Measurements from ENCODE around the gene PSORS1C1.

The PSORS1C1 gene

GRCh38 chr6:31128093-31128676, 13.6 kb downstream of the PSORS1C1 start:
- peak; percentile 67 for DNase-seq

GRCh38 chr6:31129130-31129529, 14.5 kb downstream of the PSORS1C1 start:
- no peak for DNase-seq

- no peak for DNase-seq
These were observed 16.2 kb downstream of the PSORS1C1 start for GRCh38 chr6:31130751-31131150.

- DNase-seq, result no peak
These were observed 17.0 kb downstream of the PSORS1C1 start for GRCh38 chr6:31131595-31131994.

- DNase-seq, result no peak
These were observed 18.2 kb downstream of the PSORS1C1 start for GRCh38 chr6:31132806-31133205.

GRCh38 chr6:31135710-31136109, 21.1 kb downstream of the PSORS1C1 start:
- DNase-seq, result no peak

- DNase-seq, result no peak
These were observed 24.4 kb downstream of the PSORS1C1 start, which contains the start of gene PSORS1C2 for GRCh38 chr6:31138982-31139381. Gene PSORS1C2, minus strand, starts transcription at chr6:31139066. Its CDS starts 40 bp downstream, at chr6:31139026.

GRCh38 chr6:31139599-31139998, 25.0 kb downstream of the PSORS1C1 start:
- no peak for DNase-seq

- no peak for DNase-seq
These were observed 26.0 kb downstream of the PSORS1C1 start for GRCh38 chr6:31140643-31141042.

- DNase-seq, result no peak
These were observed 27.8 kb downstream of the PSORS1C1 start for GRCh38 chr6:31142361-31142761.

- no peak for DNase-seq
These were observed 28.5 kb downstream of the PSORS1C1 start for GRCh38 chr6:31143148-31143547.

GRCh38 chr6:31144296-31144969, 29.8 kb downstream of the PSORS1C1 start:
- no peak for DNase-seq

- no peak for DNase-seq
These were observed 30.4 kb downstream of the PSORS1C1 start for GRCh38 chr6:31144970-31145340.

- DNase-seq, result no peak
These were observed 30.8 kb downstream of the PSORS1C1 start for GRCh38 chr6:31145386-31145785.

- DNase-seq, result no peak
These were observed 35.3 kb downstream of the PSORS1C1 start for GRCh38 chr6:31149827-31150447.

- no peak for DNase-seq
These were observed 38.2 kb downstream of the PSORS1C1 start for GRCh38 chr6:31152781-31153180.

- DNase-seq, result no peak
These were observed 39.8 kb downstream of the PSORS1C1 start for GRCh38 chr6:31154436-31154835.

GRCh38 chr6:31156641-31157040, 42.0 kb downstream of the PSORS1C1 start:
- no peak for DNase-seq

- DNase-seq, result no peak
These were observed 43.0 kb downstream of the PSORS1C1 start, which contains the start of gene CCHCR1 for GRCh38 chr6:31157513-31158139. Gene CCHCR1, minus strand, starts transcription at chr6:31157802. Its CDS starts 202 bp downstream, at chr6:31157600.

- DNase-seq, result peak; percentile 98
These were observed 43.7 kb downstream of the PSORS1C1 start, which contains the start of gene TCF19 for GRCh38 chr6:31158140-31158862. Gene TCF19, plus strand, starts transcription at chr6:31158589. Its CDS starts 881 bp downstream, at chr6:31159470.

- no peak for DNase-seq
These were observed 44.6 kb downstream of the PSORS1C1 start for GRCh38 chr6:31158863-31159855.
